Measurements from ENCODE around the gene VAPB. TPM values are rescaled to one million over a fixed set of nuclear protein-coding genes. Genes with fewer than 3 reads are reported as not detected.

The VAPB gene
- total RNA-seq, 1 experiment from 2014 or later = 65.1 TPM

DNA sequence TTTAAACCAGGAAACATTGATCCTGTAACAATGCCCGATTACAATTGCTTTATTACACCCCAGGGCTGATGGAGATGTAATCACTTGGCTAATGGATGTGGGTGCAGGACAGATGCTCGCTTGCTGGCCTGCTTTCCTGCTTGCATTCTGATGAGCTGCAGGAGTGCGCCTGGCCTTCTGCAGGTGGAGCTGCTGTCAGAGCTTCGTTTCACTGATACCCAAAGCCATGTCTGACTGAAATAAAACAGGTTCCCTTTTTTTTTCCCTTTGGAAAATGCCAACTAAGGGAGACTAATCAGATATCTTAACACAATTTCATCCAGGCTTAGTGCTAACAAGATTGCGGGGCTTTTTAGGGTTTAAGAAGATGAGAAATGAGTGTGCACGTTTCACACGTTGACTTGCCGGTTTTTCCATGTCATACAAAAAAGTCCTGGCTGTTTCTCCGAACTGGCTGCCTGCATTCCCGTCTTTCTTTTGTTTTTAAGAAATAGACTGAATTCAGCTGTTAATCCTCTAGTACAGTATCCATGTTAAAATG lies 60.7 kb downstream of the VAPB start:
- TF ChIP-seq, protein P1, sequence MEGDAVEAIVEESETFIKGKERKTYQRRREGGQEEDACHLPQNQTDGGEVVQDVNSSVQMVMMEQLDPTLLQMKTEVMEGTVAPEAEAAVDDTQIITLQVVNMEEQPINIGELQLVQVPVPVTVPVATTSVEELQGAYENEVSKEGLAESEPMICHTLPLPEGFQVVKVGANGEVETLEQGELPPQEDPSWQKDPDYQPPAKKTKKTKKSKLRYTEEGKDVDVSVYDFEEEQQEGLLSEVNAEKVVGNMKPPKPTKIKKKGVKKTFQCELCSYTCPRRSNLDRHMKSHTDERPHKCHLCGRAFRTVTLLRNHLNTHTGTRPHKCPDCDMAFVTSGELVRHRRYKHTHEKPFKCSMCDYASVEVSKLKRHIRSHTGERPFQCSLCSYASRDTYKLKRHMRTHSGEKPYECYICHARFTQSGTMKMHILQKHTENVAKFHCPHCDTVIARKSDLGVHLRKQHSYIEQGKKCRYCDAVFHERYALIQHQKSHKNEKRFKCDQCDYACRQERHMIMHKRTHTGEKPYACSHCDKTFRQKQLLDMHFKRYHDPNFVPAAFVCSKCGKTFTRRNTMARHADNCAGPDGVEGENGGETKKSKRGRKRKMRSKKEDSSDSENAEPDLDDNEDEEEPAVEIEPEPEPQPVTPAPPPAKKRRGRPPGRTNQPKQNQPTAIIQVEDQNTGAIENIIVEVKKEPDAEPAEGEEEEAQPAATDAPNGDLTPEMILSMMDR (conservative IDR thresholded peaks at IDR 0.05) = no peak
- no peak overlapping the region for H2BK5ac ChIP-seq (ENCODE audit: insufficient read length, low read length)
- DNase-seq = no peak
- H3K4me1 ChIP-seq (ENCODE audit: insufficient read depth, low read length) = peaks cover 5% of the 10 kb centered on the region; the same call in 1 of the 2 replicates
- H3K36me3 Mint-ChIP-seq (ENCODE audit: insufficient read depth in 1 of 3, low read depth in 3 of 3) = peaks cover 0 to 21% (median 18%) of the 10 kb centered on the region in 3 experiments; a peak in 6 of 7 replicates
- H3K23ac ChIP-seq (ENCODE audit: insufficient read length, low read depth, low read length) = no peak overlapping the region
- H3K27me3 ChIP-seq (ENCODE audit: insufficient read depth, low read length) = no peaks in the 10 kb centered on the region
- no peak overlapping the region for H2BK12ac ChIP-seq (ENCODE audit: insufficient read length, low read depth, low read length)
- no peak overlapping the region for H4K8ac ChIP-seq (replicated peaks; ENCODE audit: insufficient read length, low read depth, low read length)
- no peak overlapping the region for H3K18ac ChIP-seq (ENCODE audit: insufficient read length, low read depth, low read length)
- H2BK120ac ChIP-seq (ENCODE audit: low read depth, low read length, poor library complexity, severe bottlenecking) = no peak overlapping the region
- H3K4ac ChIP-seq (ENCODE audit: low read depth, low read length) = no peak overlapping the region
- no peak overlapping the region for H3K9ac ChIP-seq (ENCODE audit: extremely low read depth, insufficient read length, low read length)
- H3K56ac ChIP-seq (ENCODE audit: insufficient read length, low read depth, low read length) = no peak overlapping the region
- H4K91ac ChIP-seq (ENCODE audit: insufficient read length, low read depth, low read length) = no peak overlapping the region
- H2BK15ac ChIP-seq (ENCODE audit: low read depth, low read length) = no peak overlapping the region
- no peaks in the 10 kb centered on the region for H3K27me3 Mint-ChIP-seq (ENCODE audit: low read depth)
- peaks cover 30 to 44% of the 10 kb centered on the region in 2 experiments for H3K4me1 Mint-ChIP-seq
- no CpG with 5 or more reads among the region's 10 CpGs for WGBS (ENCODE audit: extremely low coverage, insufficient read length, low lambda C conversion rate)
- H3K79me2 ChIP-seq (ENCODE audit: insufficient read depth, low read length) = no peaks in the 10 kb centered on the region
- H3K4me3 Mint-ChIP-seq = no peak overlapping the region
- H3K9me3 Mint-ChIP-seq = peaks cover 0 to 2% of the 10 kb centered on the region in 2 experiments; a peak in 2 of 5 replicates
- H4K5ac ChIP-seq (ENCODE audit: insufficient read length, low read depth, low read length) = no peak overlapping the region
- H3K23me2 ChIP-seq (ENCODE audit: insufficient read length, low read depth, low read length, poor library complexity, severe bottlenecking) = no peaks in the 10 kb centered on the region
- no peak overlapping the region for H2BK20ac ChIP-seq (ENCODE audit: low read depth, low read length, poor library complexity, severe bottlenecking)
- H3K14ac ChIP-seq (ENCODE audit: insufficient read depth, low read length) = no peak overlapping the region
- no peaks in the 10 kb centered on the region for H4K20me1 ChIP-seq (ENCODE audit: control insufficient read depth, insufficient read depth, insufficient read length)
- no peak overlapping the region for H2AK5ac ChIP-seq (ENCODE audit: insufficient read length, low read length)
- H3T11ph ChIP-seq (ENCODE audit: low read length) = no peak overlapping the region
- no peak overlapping the region for H2AFZ ChIP-seq (ENCODE audit: low read length)
- H3K27ac Mint-ChIP-seq = 0 out of 7 replicates have a peak overlapping the region, but pooled peaks of 1 of the 3 experiments have one; percentile 22
- H3K9me3 ChIP-seq (ENCODE audit: control insufficient read depth, low read depth, low read length) = no peaks in the 10 kb centered on the region
- no peak overlapping the region for H3K27ac ChIP-seq (ENCODE audit: insufficient read length, low read depth, low read length)
- no peaks in the 10 kb centered on the region for H3K79me1 ChIP-seq (ENCODE audit: insufficient read depth, low read depth, low read length, poor library complexity, severe bottlenecking)
- H3K4me2 ChIP-seq (ENCODE audit: insufficient read depth, insufficient read length, low read length) = no peak overlapping the region
